Smooth muscle cell (in vitro differentiated cells): ENCODE data around the gene FMO3. TPM values are rescaled to one million over a fixed set of nuclear protein-coding genes. Genes with fewer than 3 reads are reported as not detected.

ENCODE experiments used
- DNase-seq: peaks from one replicate; lab custom pipeline; 2025; ENCODE audit not compliant: unreplicated experiment; lab: John Stamatoyannopoulos, UW
- H2AFZ ChIP-seq: fragments of 200-600 bp; sonication (generic); 2 replicates; pipeline ENCODE4 v1.6.0; 2016; ENCODE audit warnings: antibody characterized with exemption, low read depth, mild to moderate bottlenecking
- H3F3A ChIP-seq: fragments of 200-600 bp; sonication (generic); 2 replicates; pipeline ENCODE4 v1.6.0; 2017; ENCODE audit warnings: antibody characterized with exemption, low read depth
- H3K27ac ChIP-seq: fragments of 200-600 bp; sonication (generic); 2 replicates; pipeline ENCODE4 v1.5.1; 2016; ENCODE audit warnings: low read depth, mild to moderate bottlenecking
- H3K27me3 ChIP-seq: fragments of 200-600 bp; sonication (generic); 2 replicates; pipeline ENCODE4 v1.6.1; 2016; ENCODE audit warnings: low read depth, mild to moderate bottlenecking
- H3K36me3 ChIP-seq: fragments of 200-600 bp; sonication (generic); 2 replicates; pipeline ENCODE4 v1.5.1; 2016; ENCODE audit warnings: low read depth
- H3K4me1 ChIP-seq: fragments of 200-600 bp; sonication (generic); 2 replicates; pipeline ENCODE4 v1.5.1; 2016; ENCODE audit warnings: low read depth
- H3K4me2 ChIP-seq: fragments of 200-600 bp; sonication (generic); 2 replicates; pipeline ENCODE4 v1.6.0; 2016; ENCODE audit warnings: mild to moderate bottlenecking
- H3K4me3 ChIP-seq: fragments of 200-600 bp; sonication (generic); 2 replicates; pipeline ENCODE4 v1.5.1; 2016; ENCODE audit warnings: mild to moderate bottlenecking
- H3K79me2 ChIP-seq: fragments of 200-600 bp; sonication (generic); 2 replicates; pipeline ENCODE4 v1.6.0; 2016; ENCODE audit warnings: low read depth, mild to moderate bottlenecking
- H3K9ac ChIP-seq: fragments of 200-600 bp; sonication (generic); 2 replicates; pipeline ENCODE4 v1.6.0; 2016; ENCODE audit warnings: low read depth
- H3K9me3 ChIP-seq: fragments of 200-600 bp; sonication (generic); replicated peaks from 2 replicates; pipeline ENCODE4 v1.5.1; 2016; ENCODE audit warnings: low read depth
- H4K20me1 ChIP-seq: fragments of 200-600 bp; sonication (generic); 2 replicates; pipeline ENCODE4 v1.6.0; 2016; ENCODE audit warnings: low read depth
- CTCF ChIP-seq: fragments of 200-600 bp; sonication (generic); IDR thresholded peaks from 2 replicates; pipeline ENCODE4 v1.5.1; 2017; ENCODE audit warnings: borderline replicate concordance, mild to moderate bottlenecking, antibody characterized with exemption; ENCODE audit not compliant: insufficient read depth, poor library complexity, severe bottlenecking
- WGBS: methylation state at CpG from one replicate; pipeline ENCODE4 v1.1.7; 2016; ENCODE audit warnings: low lambda C conversion rate; 5-methylcytosine and 5-hydroxymethylcytosine counted together
- polyA plus RNA-seq: library from polyadenylated mRNA; unstranded; fragments of >200 nt; fragmentation: Nextera tagmentation; extraction: Ambion mirVana; gene quantifications from 2 replicates; pipeline ENCODE4 v1.2.1, GENCODE V29; 2016
- total RNA-seq: library from RNA; depleted of rRNA; stranded (reverse); fragments of >200 nt; gene quantifications from 2 replicates; pipeline ENCODE4 v1.2.3, GENCODE V29; 2014

Gene FMO3
- total and polyA plus RNA-seq, 2 experiments from 2014 or later: not detected

- H3K79me2 ChIP-seq: no peaks in the 10 kb centered on the region
- no peak overlapping the region for H3K4me3 ChIP-seq
- TF ChIP-seq CTCF: no peak
- H2AFZ ChIP-seq: no peak overlapping the region
- no peaks in the 10 kb centered on the region for H3K27me3 ChIP-seq
- no peak for DNase-seq
- H4K20me1 ChIP-seq: no peaks in the 10 kb centered on the region
- no peak overlapping the region for H3K27ac ChIP-seq
- 80% methylated on average over 4 of the region's 4 CpGs for WGBS
- no peak overlapping the region for H3K9ac ChIP-seq
- no peaks in the 10 kb centered on the region for H3K9me3 ChIP-seq
- peaks cover 16% of the 10 kb centered on the region for H3K4me1 ChIP-seq
- H3K4me2 ChIP-seq: no peak overlapping the region
- no peaks in the 10 kb centered on the region for H3F3A ChIP-seq
- H3K36me3 ChIP-seq: no peaks in the 10 kb centered on the region
Observed at GRCh38 chr1:171140956-171141687, 50.4 kb downstream of the FMO3 start.

- no peak overlapping the region for H2AFZ ChIP-seq
- no peak for DNase-seq
- H4K20me1 ChIP-seq: no peaks in the 10 kb centered on the region
- H3K4me1 ChIP-seq: peaks cover 16% of the 10 kb centered on the region
- WGBS: 70% methylated on average over 6 of the region's 6 CpGs
- TF ChIP-seq CTCF: no peak
- no peaks in the 10 kb centered on the region for H3K9me3 ChIP-seq
- no peak overlapping the region for H3K4me3 ChIP-seq
- H3K9ac ChIP-seq: no peak overlapping the region
- H3K36me3 ChIP-seq: no peaks in the 10 kb centered on the region
- H3K27me3 ChIP-seq: no peaks in the 10 kb centered on the region
- H3F3A ChIP-seq: no peaks in the 10 kb centered on the region
- H3K27ac ChIP-seq: no peak overlapping the region
- H3K79me2 ChIP-seq: no peaks in the 10 kb centered on the region
- H3K4me2 ChIP-seq: no peak overlapping the region
Observed at GRCh38 chr1:171141688-171142415, 51.1 kb downstream of the FMO3 start.

- Histone ChIP-seq H3K27ac (no peak overlapping the region), H3K9ac (no peak overlapping the region), H3K36me3 (no peaks in the 10 kb centered on the region), H2AFZ (no peak overlapping the region), H3K9me3 (no peaks in the 10 kb centered on the region), H3K27me3 (no peaks in the 10 kb centered on the region), H3K4me2 (no peak overlapping the region), H3K4me3 (no peak overlapping the region), H4K20me1 (no peaks in the 10 kb centered on the region), H3K79me2 (no peaks in the 10 kb centered on the region), H3K4me1 (peaks cover 16% of the 10 kb centered on the region), H3F3A (no peaks in the 10 kb centered on the region)
- no peak for TF ChIP-seq CTCF
- DNase-seq: no peak
- 63% methylated on average over 8 of the region's 8 CpGs for WGBS
Observed at GRCh38 chr1:171142416-171143385, 52.0 kb downstream of the FMO3 start.
